Neutrophil (primary cell): ENCODE results near the gene CAMK2N2.

ENCODE experiments used
- H3K27ac ChIP-seq: fragments of 200-600 bp; sonication (generic); 2 replicates; pipeline ENCODE4 v1.5.1; 2016; ENCODE audit warnings: mild to moderate bottlenecking, moderate library complexity
- H3K27me3 ChIP-seq: fragments of 200-600 bp; sonication (generic); 2 replicates; pipeline ENCODE4 v1.6.0; 2016; ENCODE audit warnings: mild to moderate bottlenecking
- H3K36me3 ChIP-seq: fragments of 200-600 bp; sonication (generic); 2 replicates; pipeline ENCODE4 v1.5.1; 2017
- H3K4me1 ChIP-seq, 2 experiments: fragments of 200-600 bp in 1 of 2; sonication (generic) in 1 of 2; 1 replicate in 1 of 2; 2 replicates in 1 of 2; pipeline versions ENCODE4 v1.5.1 to v1.6.1; 2013 to 2016; ENCODE audit warnings: low read depth in 1 of 2, low read length in 1 of 2, mild to moderate bottlenecking in 1 of 2, moderate library complexity in 1 of 2; ENCODE audit not compliant: control insufficient read depth in 1 of 2, insufficient read depth in 1 of 2
- H3K4me3 ChIP-seq, 2 experiments: fragments of 200-600 bp in 1 of 2; sonication (generic) in 1 of 2; 1 replicate in 1 of 2; 2 replicates in 1 of 2; pipeline ENCODE4 v1.5.1; 2013 to 2016; ENCODE audit warnings: low read depth in 1 of 2, low read length in 1 of 2, mild to moderate bottlenecking in 1 of 2, moderate library complexity in 1 of 2
- H3K9me3 ChIP-seq: fragments of 200-600 bp; sonication (generic); 2 replicates; pipeline ENCODE4 v1.5.1; 2016
- CTCF ChIP-seq: fragments of 200-600 bp; sonication (generic); IDR thresholded peaks from 2 replicates; pipeline ENCODE4 v1.5.1; 2016; ENCODE audit warnings: antibody characterized with exemption

The CAMK2N2 gene

GRCh38 chr3:184283681-184284080 is 22.3 kb upstream of the CAMK2N2 start:
- Histone ChIP-seq H3K36me3 (no peaks in the 10 kb centered on the region), H3K4me1 (no peaks in the 10 kb centered on the region), H3K9me3 (no peaks in the 10 kb centered on the region), H3K27me3 (peaks cover 60% of the 10 kb centered on the region), H3K27ac (no peak overlapping the region), H3K4me3 (no peak overlapping the region)
- no peak for TF ChIP-seq CTCF

GRCh38 chr3:184282941-184283340 is 21.6 kb upstream of the CAMK2N2 start:
- peaks cover 61% of the 10 kb centered on the region for H3K27me3 ChIP-seq
- no peak overlapping the region for H3K27ac ChIP-seq
- no peak overlapping the region for H3K4me3 ChIP-seq
- no peaks in the 10 kb centered on the region for H3K4me1 ChIP-seq
- no peaks in the 10 kb centered on the region for H3K36me3 ChIP-seq
- H3K9me3 ChIP-seq = no peaks in the 10 kb centered on the region
- no peak for TF ChIP-seq CTCF

GRCh38 chr3:184277366-184277765 is 16.0 kb upstream of the CAMK2N2 start:
- Histone ChIP-seq H3K36me3 (no peaks in the 10 kb centered on the region), H3K27me3 (peaks cover 82% of the 10 kb centered on the region), H3K9me3 (no peaks in the 10 kb centered on the region), H3K27ac (no peak overlapping the region), H3K4me3 (no peak overlapping the region), H3K4me1 (no peaks in the 10 kb centered on the region)
- no peak for TF ChIP-seq CTCF

GRCh38 chr3:184275961-184276910 is 14.9 kb upstream of the CAMK2N2 start, which contains the start of gene ECE2:
Gene ECE2 (plus strand): TSS chr3:184276022. CDS start chr3:184276154, 132 bp downstream.
- Histone ChIP-seq H3K27me3 (peaks cover 91% of the 10 kb centered on the region), H3K27ac (no peak within 1 kb of the TSS), H3K4me3 (no peak within 1 kb of the TSS), H3K4me1 (no peaks in the 10 kb centered on the region), H3K36me3 (no peaks in the 10 kb centered on the region), H3K9me3 (no peaks in the 10 kb centered on the region)
- TF ChIP-seq CTCF = no peak

GRCh38 chr3:184275381-184275701 is 14.0 kb upstream of the CAMK2N2 start:
- H3K9me3 ChIP-seq = no peaks in the 10 kb centered on the region
- no peak for TF ChIP-seq CTCF
- H3K27ac ChIP-seq = no peak overlapping the region
- no peaks in the 10 kb centered on the region for H3K36me3 ChIP-seq
- H3K4me3 ChIP-seq = no peak overlapping the region
- peaks cover 92% of the 10 kb centered on the region for H3K27me3 ChIP-seq
- no peaks in the 10 kb centered on the region for H3K4me1 ChIP-seq
